NCI-H2081 (cell line): ENCODE data around the gene PLEKHA4.

Experiments
- DNase-seq, 2 experiments: peaks; one replicate each; lab custom pipeline; 2025; lab: John Stamatoyannopoulos, UW

Gene PLEKHA4

DNA sequence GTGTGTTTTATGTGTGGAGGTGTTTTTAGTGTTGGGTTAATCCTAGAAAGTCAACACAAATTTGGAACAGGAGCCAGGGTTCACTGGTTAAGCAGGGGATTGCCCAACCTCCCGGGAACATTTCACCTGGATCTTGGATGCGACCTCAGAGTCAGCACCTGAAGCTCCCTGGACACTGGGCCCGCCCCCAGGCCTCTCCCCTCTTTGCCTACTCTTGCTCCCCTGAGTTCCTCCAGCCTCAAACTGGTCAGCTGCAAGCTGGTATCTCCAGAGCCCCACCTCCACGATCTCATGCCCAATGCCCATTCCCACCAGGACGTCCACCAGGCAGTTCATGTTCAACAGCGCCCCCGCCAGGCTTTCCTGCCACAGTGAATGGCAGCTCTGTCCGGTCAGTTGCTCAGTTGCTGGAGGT is 41.8 kb downstream of the PLEKHA4 start:
- no peak for DNase-seq

DNA sequence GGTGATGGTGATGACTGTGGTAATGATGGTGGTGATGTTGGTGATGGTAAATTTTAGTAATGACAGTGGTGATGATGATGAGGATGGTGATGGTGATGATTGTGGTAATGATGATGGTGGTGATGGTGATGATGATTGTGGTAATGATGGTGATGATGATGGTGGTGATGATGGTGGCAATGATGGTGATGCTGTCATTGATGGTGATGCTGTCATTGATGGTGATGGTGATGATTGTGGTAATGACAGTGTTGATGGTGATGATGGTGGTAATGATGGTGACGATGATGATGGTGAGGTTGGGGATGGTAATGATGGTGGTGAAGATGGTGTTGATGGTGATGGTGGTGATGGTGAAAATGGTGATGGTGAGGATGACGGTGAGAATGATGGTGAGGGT is 45.9 kb downstream of the PLEKHA4 start:
- no peak for DNase-seq

DNA sequence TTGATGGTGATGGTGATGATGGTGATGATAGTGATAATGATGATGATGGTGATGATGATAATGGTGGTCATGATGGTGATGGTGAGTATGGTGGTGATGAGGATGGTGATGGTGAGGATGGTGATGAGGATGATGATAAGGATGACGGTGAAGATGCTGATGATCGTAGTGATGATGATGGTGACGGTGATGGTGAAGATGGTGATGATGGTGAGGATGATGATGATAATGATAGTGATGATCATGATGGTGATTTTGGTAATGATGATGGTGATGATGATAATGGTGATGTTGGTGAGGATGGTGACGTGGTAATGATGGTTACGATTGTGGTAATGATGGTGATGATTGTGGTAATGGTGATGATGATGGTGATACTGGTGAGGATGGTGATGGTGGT is 46.8 kb downstream of the PLEKHA4 start:
- no peak for DNase-seq

DNA sequence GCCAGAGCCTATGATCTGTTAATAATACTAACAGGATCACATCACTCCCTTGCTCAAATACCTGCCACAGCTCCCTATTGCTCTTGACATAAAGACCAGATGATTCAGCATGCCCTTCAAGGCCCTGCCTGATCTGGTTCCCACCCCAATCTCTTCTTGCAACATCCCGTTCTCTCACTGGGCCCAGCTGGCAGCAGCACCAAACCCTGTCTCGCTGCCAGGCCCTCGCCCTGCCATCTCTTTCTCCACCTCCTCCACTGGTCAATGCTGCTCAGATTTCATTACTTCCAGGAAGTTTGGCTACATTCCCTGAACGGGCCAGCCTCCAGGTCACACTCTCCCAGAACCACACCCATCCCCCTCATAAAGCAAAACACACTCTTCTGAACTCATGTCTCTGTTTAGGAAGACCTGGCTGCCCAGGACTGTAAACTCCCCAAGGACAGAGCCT is 49.0 kb downstream of the PLEKHA4 start:
- peak; percentile 32 to 61 for DNase-seq

DNA sequence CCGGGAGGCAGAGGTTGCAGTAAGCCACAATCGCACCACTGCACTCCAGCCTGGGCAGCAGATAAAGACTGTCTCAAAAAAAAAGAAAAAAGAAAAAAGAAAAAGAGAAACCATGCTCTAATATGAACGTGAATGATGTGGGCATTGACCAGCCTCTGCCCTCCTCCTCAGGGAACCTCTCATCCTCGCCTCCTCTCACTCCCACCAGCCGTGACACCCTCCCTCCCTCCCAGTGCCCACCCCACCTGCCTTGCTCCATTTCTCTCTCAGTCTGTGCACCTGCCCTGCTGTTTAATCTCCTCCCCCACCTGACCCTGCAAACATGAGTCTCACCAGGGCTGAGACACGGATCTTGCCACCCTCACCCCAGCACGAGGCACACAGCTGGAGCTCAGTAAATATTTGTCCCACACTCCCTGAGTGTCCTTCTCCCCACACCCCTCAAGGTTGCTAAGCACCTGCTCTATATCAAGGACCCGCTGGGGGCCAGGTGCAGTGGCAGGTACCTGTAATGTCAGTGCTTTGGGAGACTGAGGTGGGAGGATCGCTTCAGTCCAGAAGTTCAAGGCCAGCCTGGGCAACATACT is 50.1 kb downstream of the PLEKHA4 start:
- peak; percentile 93 to 98 for DNase-seq

DNA sequence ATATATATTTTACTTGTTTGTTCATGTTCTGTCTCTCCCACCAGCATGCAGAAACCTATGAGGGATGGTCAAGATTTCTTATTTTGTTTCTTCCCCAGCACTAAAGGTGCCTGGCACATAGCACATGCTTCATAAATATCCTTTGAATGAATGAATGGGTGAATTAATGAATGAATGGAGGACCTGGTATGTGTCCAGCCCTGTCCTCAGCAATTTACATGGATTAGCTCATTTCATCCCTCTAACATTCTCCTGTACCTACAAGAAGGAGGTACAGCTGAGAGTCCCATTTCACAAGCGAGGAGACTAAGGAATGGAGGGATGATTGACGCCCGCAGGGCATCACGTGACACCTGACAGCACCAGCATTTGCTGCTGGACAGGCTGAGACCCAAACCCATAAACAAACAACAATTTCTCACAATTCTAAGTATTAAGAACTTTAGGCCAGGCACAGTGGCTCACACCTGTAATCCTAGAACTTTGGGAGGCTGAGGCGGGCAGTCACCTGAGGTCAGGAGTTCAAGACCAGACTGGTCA is 50.8 kb downstream of the PLEKHA4 start:
- no peak for DNase-seq

DNA sequence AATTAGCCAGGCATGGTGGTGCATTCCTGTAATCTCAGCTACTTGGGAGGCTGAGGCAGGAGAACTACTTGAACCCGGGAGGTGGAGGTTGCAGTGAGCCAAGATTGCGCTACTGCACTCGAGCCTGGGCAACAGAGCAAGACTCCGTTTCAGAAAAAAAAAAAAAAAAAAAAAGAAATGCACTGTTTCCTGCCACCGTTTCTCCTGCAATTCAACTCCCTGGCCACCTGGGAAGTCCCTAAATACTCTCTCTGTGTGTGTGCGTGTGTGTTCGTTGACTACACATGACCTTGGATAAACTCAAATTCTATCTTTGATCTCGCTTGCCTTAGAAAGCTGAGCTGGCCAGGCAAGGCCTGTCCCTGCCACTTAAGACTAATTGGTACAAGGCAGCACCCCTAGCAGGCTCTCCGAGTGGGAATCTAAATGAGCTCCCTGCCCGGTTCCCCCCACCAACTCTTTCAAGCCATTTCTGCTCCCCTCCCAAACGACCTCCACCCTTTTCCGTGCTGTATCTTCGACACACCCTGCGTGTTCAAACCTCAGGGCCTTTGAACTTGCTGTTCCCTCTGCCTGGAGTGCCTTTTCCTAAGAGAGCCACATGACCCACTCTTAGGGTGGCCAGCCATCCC is 52.4 kb downstream of the PLEKHA4 start:
- peak; percentile 56 to 80 for DNase-seq

DNA sequence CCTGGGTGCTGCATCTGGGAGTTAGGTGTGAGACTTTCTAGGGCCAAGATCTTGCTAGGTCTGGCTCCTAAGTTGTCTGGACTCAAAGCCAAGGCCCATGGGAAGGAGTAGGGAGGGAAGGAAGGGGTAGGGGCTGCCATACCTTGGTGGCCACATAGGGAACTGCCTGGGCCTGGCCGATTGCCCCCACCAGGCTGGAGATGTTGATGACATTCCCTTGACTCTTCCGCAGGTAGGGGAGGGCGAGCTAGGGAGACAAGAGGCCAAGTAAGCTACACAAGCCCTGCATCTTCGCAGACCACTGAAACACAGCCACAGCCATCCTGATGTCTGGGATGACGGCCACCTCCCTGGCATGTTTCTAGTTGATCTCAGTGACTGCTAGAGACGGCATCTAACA is 53.5 kb downstream of the PLEKHA4 start:
- DNase-seq = no peak

DNA sequence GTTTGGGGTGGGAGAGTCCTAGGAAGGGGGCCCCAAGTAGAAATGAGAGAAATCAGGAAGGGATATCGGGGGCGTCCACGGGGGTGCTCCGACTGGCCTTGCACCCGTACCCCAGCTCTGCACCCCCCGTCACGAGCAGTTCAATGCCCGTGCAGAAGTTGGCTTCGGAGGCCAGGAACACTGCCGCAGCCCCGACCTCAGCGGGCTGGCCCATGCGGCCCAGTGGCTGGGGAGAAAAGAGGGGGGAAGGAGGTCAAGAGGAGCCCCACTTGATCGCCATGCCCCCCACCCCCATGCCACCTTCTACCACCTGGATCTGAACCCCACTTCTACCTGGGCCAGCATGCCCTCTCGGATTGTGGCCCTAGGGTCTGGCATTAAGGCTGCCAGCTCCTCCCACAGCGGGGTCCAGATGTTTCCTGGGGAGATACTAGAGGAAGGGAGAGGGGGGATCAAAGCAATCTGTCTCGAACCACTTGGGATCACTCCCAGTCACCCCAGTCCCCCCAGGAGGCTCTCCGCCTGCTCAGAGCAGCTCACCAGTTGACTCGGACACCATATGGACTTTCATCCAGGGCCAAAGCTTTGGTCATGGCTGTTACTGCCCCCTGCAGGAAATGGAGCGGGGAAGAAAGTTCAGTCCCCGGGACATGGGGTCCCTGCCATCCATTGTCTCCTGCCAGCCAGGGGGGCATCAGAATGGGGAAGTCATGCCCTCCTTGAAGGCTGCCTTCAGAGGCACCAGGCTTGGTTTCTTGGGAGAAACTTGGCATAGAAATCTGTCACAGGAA is 55.1 kb downstream of the PLEKHA4 start:
- no peak for DNase-seq

DNA sequence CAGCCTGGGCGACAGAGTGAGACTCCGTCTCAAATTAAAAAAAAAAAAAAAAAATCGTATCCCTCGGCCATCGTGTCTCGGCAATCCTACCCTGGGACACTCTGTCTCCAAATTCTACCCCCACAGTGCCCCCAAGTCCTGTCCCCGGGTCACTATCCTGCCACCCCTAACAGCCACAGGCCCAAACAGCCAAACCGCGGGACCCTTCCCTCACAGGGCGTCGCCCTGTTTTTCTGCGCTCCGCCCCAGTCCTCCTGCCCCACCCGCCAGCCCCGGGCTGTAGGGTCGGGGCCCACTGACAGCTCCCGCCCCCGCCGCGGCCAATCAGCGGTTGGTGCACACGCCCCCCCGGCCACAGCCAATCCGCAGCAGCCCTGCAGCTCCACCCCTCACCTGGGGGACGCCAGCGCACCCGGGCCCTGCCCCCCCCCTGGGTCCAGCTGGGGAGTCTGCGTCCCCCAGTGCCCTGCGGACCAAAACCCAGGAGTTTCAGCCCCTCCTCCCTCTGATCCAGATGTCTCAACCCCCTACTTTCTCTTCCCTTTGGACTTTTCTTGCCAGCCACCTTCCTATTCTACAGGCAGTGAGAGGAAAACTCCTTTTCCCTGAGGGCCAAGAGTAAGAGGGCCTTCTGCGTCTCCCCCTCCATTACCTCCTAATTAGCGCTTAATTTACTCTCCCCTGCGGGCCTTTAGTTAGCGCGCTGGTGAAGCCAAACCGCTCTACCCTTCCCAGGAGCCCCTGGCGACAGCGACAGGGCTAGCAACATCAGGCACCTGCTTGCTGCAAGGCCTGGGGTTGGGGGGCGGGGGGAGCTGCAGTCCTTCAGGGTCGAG is 56.1 kb downstream of the PLEKHA4 start:
- DNase-seq = peak; percentile 94 to 95

DNA sequence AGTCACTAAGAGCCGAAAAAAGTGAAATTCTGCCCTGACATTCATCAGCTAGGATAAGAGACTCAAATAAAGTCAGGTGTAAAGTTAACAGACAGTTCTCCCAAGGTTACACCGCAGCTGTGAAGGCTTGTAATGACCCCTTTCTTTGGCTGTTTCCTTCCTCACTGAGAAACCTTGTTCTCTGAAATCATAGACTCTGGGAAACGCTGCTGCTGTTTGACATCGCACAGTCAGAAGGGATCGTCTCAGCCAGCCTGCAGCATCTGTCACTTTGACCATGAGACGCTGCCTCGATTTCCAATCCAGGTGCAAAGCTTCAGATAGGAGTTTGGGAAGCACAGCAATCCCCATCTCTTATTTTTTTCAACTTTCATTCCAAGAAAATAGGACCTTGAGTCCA is 58.3 kb downstream of the PLEKHA4 start:
- no peak for DNase-seq

DNA sequence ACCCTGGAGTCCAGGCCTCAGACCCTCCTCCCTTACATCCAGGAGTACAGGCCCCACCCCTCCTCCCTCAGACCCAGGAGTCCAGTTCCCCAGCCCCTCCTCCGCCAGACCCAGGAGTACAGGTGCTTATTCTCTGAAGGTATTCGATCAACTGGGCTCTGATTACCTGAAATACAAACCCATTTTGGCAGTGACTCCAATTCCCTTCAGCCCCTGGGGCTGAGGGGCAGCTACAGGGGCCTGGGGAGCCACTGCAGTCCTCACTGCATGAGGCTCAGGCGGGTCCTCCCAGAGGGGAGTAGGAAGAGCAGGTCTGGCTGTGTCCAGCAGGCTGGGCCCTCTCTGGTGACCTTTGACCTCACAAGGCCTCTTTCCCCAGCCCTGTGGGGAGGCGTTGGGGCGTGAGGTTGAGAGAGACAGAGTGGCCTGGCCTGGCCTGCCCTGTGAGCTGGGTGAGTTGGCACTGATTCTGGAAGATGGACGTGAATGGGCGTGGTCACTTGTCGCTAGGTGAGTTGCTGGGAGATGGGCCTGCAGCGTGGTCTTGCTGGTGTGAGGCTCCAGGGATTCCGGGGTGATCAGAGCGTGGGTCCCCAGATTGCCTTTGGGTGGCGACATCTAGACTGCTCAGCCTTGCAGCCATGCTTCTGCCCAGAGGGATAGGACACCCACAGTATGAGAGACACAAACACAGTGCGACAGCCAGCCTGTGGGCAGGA is 60.7 kb downstream of the PLEKHA4 start:
- no peak for DNase-seq

DNA sequence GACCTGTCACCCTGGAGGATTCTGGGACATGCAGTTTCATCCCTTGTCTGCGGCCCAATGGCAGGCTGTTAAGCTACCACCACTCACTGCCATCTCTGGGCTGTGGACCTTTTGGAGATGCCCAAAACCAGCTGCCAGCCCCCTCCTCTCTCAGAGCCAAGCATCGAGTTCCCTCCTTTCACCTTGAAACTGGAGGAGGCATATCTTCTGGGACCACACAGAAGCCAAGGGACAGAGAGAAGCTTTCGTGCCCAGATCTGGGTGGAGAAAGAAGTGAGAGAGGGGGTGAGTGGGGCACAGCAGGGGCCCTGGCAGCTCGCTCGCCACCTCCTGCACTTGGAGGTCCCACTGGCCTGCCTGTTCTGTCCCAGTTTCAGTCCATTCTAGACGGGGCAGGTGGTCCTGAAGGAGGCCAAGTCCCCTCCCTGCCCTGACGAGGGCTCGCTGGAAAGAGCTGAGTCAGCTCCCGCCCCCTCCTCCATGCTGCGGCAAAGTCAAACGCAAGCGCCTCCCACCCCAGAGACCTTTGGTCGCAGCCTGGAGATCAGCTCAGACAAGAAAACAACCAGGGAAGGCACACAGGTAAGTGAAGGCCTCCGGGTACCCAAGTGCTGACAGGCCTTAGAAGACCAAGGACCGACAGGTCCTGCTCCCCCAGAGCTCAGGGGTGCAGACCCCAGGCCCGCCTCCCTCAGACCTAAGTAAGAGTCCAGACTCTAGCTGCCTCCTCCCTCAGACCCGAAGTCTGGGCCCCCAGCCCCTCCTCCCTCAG is 61.4 kb downstream of the PLEKHA4 start:
- DNase-seq = peak in 1 of 2 experiments; percentile 33

DNA sequence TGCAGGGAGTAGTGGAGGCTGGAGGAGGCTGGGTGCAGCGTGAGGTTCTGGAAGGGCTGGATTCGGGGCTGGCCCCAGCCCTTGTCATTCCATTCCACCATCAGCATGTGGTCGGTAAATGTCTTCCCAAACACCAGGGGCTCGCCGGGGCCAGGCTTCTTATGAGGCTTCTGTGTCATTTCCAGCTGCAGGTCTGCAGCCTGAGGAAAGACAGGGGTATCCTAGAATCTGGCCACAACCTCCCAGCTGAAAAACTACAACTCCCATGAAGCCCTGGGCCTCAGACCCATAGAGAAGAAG is 61.9 kb downstream of the PLEKHA4 start:
- peak in 1 of 2 experiments; percentile 10 for DNase-seq

DNA sequence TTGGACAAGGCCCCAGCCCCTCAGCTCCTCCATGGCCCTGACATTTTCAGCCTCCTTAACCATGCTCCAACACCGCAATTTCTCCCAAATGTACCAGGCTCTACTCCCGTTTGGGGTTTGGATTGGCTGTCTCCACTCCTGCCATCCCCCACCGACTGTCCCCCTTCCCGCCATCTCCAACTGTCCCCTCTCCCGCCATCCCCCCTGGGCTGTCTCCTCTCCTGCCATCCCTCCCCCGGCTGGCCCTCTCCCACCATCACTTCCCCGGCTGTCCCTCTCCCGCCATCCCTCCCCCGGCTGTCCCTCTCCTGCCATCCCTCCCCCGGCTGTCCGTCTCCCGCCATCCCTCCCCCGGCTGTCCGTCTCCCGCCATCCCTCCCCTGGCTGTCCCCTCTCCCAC is 63.0 kb downstream of the PLEKHA4 start:
- no peak for DNase-seq

DNA sequence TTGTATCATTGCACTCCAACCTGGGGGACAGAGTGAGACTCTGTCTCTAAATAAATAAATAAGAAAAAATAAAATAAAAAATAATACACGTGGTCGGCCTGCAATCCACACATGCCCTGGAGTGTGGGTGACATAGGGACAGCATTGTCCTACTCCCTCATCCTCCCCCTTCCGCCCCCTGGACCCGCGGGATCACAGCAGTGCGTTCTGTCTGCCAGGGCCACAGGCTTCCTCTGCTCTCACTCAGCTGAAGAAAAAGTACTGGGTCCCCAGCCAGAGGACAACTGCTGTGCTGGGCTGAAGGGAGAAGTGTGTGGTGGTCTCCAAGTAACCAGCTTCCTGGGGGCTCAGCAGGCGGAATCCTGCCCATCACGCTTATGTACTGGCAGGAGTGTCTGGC is 63.9 kb downstream of the PLEKHA4 start:
- DNase-seq = no peak

DNA sequence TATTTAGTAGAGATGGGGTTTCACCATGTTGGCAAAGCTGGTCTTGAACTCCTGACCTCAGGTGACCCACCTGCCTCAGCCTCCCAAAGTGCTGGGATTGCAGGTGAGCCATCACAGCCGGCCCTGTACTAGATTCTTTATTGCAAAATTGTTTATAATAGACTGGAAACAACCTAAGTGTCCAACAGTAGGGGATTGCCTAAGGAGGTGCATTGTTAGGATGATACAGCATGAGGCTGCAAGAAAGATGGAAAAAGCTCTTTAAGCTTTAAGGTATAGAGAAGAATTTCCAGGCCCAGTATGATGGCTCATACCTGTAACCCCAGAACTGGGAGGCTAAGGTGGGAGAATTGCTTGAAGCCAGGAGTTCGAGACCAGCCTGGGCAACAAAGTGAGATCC is 65.8 kb downstream of the PLEKHA4 start:
- no peak for DNase-seq

DNA sequence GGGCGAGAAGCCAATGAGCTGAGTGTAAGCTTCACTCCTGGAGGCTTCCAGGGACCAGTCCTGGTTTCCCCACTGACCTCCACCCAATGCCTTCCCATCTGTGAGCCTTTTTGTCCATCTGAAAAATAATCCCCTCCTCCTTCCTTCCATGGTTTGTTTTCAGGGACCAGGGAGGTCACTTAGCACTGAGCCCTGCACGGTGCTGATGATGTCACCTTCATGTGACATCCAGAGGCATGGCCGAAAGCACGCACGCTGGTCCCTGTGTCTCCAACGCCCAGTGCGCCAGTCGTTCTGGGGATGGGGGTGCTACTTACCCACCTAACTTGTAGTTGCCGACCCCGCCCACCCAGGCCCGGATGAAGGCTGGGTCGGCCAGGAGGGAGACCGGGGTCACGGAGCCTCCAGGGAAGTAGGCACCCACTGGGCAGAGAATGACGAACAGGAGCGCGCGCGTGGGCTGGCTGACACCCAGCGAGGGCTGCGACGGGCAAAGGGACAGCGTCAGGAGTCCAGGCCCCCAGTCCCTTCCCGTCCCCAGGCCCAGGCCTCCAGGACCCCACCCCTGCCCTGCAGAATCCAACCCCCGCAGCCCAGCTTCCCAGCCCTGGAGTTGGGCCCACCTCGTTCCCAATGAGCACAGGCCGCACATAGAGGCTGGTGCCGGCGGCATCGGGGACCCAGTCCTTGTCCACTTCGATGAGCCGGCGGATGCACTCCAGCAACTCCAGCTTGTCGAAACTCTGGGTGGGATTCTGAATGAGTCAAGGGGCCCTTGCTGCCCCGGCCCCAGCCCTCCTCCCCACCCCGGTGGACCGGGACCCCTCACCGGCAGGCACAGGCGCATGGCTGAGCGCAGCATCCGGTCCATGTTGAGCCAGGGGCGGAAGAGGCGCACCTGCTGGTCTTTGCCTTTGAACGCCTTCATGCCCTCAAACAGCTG is 68.8 kb downstream of the PLEKHA4 start:
- DNase-seq = no peak

DNA sequence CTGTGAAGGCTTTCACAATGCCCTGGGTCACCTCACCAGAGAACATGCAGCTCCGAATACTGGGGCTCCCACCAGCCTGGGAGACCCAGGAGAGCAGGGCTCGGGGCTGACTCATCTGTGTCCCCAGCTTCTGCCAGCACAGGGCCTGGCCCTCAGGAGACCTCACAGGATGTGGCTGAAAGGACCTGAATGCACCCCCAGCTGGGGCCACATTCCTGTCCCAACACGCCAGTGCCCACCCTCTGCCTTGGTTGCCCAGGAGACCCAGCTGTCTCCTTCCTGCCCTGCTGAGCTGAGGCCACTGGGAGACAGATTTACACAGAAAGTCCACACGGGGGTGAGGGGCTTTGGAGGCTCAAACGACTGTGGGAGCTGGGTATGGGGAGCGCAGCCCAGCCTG is 69.5 kb downstream of the PLEKHA4 start:
- peak; percentile 43 to 67 for DNase-seq

DNA sequence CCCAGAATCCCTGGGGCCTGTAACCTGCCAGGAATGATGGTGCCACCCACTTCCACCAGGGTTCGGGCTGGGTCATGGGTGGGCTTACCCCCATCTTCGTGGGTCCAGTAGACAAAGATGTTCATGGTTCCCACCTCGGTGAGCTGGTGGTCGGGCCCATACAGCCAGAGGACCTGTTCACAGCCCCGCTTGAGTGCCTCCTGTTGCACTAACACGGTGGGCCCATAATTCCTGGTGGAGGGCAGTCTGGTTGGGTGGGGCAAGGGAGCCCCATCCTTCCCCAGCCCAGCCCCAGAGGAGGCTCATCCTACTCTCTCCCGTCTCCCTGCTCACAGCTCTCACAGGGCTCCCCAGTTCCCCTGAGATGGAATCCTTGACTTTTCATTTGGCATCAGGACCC is 71.3 kb downstream of the PLEKHA4 start:
- DNase-seq = no peak
